ENCODE measurements around the gene TMEM259. TPM values are rescaled to one million over a fixed set of nuclear protein-coding genes. Genes with fewer than 3 reads are reported as not detected.

The TMEM259 gene
- total and polyA plus RNA-seq, 8 donors: 65.9 to 448 (median 90.0) TPM

GRCh38 chr19:974564-975257 lies 46.2 kb downstream of the TMEM259 start:
- H3K4me1 ChIP-seq: no peaks in the 10 kb centered on the region
- intact Hi-C loops (cut with DNase I): loop anchor here in 1 of 3 donors (5.0 kb wide), 1 partner anchor 32 kb away; no protein-coding TSS in a partner anchor
- no peaks in the 10 kb centered on the region for H3K9me3 ChIP-seq
- ATAC-seq (no peak), FAIRE-seq (no peak), DNase-seq (peak in 2 of 6 donors; percentile 22 to 72)
- no peak overlapping the region for H3K27ac ChIP-seq
- H3K4me3 ChIP-seq: no peak overlapping the region
- WGBS, 2 donors: 83% methylated on average over 36 to 37 of the region's 37 CpGs
- no peaks in the 10 kb centered on the region for H3K27me3 ChIP-seq
- H3K36me3 ChIP-seq: peaks cover 0 to 8% (median 0%) of the 10 kb centered on the region in 3 donors
- no peak for TF ChIP-seq CTCF (IDR thresholded peaks at IDR 0.05)

GRCh38 chr19:973726-974563 lies 47.0 kb downstream of the TMEM259 start:
- Histone ChIP-seq H3K4me3 (no peak overlapping the region), H3K27me3 (no peaks in the 10 kb centered on the region), H3K27ac (no peak overlapping the region), H3K9me3 (no peaks in the 10 kb centered on the region), H3K36me3 (peaks cover 0 to 8% (median 0%) of the 10 kb centered on the region in 3 donors), H3K4me1 (no peaks in the 10 kb centered on the region)
- intact Hi-C loops (cut with DNase I): no loop called here
- no peak for TF ChIP-seq CTCF (IDR thresholded peaks at IDR 0.05)
- FAIRE-seq: no peak
- no peak for ATAC-seq
- 88 to 91% methylated on average over 28 to 29 of the region's 29 CpGs for WGBS, 2 donors
- DNase-seq: peak in 2 of 6 donors; percentile 22 to 67

- H3K27me3 ChIP-seq: no peaks in the 10 kb centered on the region
- intact Hi-C loops (cut with DNase I): no loop called here
- FAIRE-seq (no peak), DNase-seq (no peak), ATAC-seq (no peak)
- no peak overlapping the region for H3K4me3 ChIP-seq
- H3K27ac ChIP-seq: no peak overlapping the region
- TF ChIP-seq CTCF (IDR thresholded peaks at IDR 0.05): no peak
- H3K4me1 ChIP-seq: no peaks in the 10 kb centered on the region
- no peaks in the 10 kb centered on the region for H3K9me3 ChIP-seq
- H3K36me3 ChIP-seq: peaks cover 0 to 8% (median 0%) of the 10 kb centered on the region in 3 donors
- WGBS, 2 donors: 96 to 98% methylated on average over 6 of the region's 6 CpGs
These were observed 48.6 kb downstream of the TMEM259 start for GRCh38 chr19:972281-972680.

- no peak overlapping the region for H3K4me3 ChIP-seq
- DNase-seq: no peak
- FAIRE-seq: no peak
- no peak for ATAC-seq
- no peaks in the 10 kb centered on the region for H3K4me1 ChIP-seq
- H3K27me3 ChIP-seq: no peaks in the 10 kb centered on the region
- intact Hi-C loops (cut with DNase I): no loop called here
- 95 to 96% methylated on average over 24 of the region's 24 CpGs for WGBS, 2 donors
- no peaks in the 10 kb centered on the region for H3K9me3 ChIP-seq
- no peak for TF ChIP-seq CTCF (IDR thresholded peaks at IDR 0.05)
- H3K27ac ChIP-seq: no peak overlapping the region
- peaks cover 0 to 8% (median 0%) of the 10 kb centered on the region in 3 donors for H3K36me3 ChIP-seq
These were observed 49.1 kb downstream of the TMEM259 start for GRCh38 chr19:971795-972194.
